ENCODE data around the gene LKAAEAR1. TPM values are rescaled to one million over a fixed set of nuclear protein-coding genes. Genes with fewer than 3 reads are reported as not detected.
A peak's percentile ranks its signal among the peaks of the same experiment; 100 is the strongest.

LKAAEAR1 gene, protein sequence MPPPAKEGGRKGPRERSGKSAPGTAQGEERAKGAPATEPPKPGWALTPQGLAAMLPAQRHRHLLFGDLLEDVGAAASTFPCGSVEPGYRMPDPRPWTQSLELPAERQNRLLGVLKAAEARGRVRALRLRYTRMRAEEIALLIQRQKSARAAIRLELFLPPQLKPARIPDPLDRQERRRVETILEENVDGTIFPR
- not detected for total RNA-seq
- not detected for total RNA-seq (2013)

DNA sequence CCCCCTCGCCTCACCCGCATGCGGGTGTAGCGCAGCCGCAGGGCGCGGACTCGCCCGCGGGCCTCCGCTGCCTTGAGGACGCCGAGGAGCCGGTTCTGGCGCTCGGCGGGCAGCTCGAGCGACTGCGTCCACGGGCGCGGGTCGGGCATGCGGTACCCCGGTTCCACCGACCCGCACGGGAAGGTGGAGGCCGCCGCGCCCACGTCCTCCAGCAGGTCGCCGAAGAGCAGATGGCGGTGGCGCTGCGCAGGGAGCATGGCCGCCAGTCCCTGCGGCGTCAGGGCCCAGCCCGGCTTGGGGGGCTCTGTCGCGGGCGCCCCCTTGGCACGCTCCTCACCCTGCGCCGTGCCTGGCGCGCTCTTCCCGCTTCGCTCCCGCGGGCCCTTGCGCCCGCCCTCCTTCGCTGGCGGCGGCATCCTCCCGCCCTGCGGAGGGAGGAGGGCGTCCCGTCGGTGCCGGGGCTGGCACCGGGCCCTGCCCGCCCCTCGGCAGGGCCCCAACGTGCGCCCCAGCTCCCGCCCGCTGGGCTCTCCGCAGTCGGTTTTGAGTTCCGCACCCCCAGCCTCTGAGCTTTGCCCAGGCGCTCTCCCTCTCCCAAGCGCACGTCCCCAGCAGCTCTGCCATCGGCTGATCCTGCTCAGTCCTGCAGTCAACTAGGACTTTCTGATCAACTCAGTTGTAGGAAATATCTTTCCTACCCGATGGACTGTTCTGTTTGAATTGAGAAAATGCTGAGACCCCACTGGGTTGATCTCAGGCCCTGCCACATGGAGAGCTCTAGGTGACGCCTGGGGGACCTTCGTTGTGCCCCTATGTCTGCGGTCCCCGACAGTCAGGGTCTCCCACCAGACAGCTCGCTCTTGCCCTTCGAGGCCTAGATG is at the start of gene LKAAEAR1:
LKAAEAR1 (minus strand) TSS at position 595 of the 881 bp plus-strand sequence; CDS start at position 416, 179 bp downstream.
- H3K36me3 Mint-ChIP-seq, result no peaks in the 10 kb centered on the region
- peak within 1 kb of the TSS in 1 of 2 donors; percentile 38 for H3K27ac Mint-ChIP-seq
- ATAC-seq (no peak), DNase-seq (peak in 1 of 2 donors; percentile 40)
- peaks cover 12% of the 10 kb centered on the region for H3K27me3 ChIP-seq (ENCODE audit: control insufficient read depth, insufficient read depth, low read length)
- H3K4me3 Mint-ChIP-seq, result peak within 1 kb of the TSS; percentile 92
- H3K9me3 Mint-ChIP-seq, result no peaks in the 10 kb centered on the region
- intact Hi-C loops (cut with micrococcal nuclease), result loop anchor here (2.0 kb wide), 1 partner anchor 37 kb away; no protein-coding TSS in a partner anchor
- H3K4me1 ChIP-seq (ENCODE audit: control insufficient read depth, insufficient read depth, low read length), result peaks cover 35% of the 10 kb centered on the region
- H3K4me1 Mint-ChIP-seq, result peaks cover 15 to 31% of the 10 kb centered on the region in 2 donors
- TF ChIP-seq, protein P1, sequence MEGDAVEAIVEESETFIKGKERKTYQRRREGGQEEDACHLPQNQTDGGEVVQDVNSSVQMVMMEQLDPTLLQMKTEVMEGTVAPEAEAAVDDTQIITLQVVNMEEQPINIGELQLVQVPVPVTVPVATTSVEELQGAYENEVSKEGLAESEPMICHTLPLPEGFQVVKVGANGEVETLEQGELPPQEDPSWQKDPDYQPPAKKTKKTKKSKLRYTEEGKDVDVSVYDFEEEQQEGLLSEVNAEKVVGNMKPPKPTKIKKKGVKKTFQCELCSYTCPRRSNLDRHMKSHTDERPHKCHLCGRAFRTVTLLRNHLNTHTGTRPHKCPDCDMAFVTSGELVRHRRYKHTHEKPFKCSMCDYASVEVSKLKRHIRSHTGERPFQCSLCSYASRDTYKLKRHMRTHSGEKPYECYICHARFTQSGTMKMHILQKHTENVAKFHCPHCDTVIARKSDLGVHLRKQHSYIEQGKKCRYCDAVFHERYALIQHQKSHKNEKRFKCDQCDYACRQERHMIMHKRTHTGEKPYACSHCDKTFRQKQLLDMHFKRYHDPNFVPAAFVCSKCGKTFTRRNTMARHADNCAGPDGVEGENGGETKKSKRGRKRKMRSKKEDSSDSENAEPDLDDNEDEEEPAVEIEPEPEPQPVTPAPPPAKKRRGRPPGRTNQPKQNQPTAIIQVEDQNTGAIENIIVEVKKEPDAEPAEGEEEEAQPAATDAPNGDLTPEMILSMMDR (IDR thresholded peaks at IDR 0.05), result peak; percentile 4
- no peaks in the 10 kb centered on the region for H3K36me3 ChIP-seq (ENCODE audit: control insufficient read depth, insufficient read depth, low read length)
- H3K4me3 ChIP-seq (ENCODE audit: low read length), result no peak within 1 kb of the TSS
- peaks cover 4% of the 10 kb centered on the region for H3K9me3 ChIP-seq (ENCODE audit: control insufficient read depth, insufficient read depth, low read length)
- H3K27ac ChIP-seq (ENCODE audit: low read length), result no peak within 1 kb of the TSS
- WGBS (ENCODE audit: insufficient coverage), result 2% methylated on average over 86 of the region's 86 CpGs
- peaks cover 18 to 19% of the 10 kb centered on the region in 2 donors for H3K27me3 Mint-ChIP-seq (ENCODE audit: low read depth in 2 of 2)

DNA sequence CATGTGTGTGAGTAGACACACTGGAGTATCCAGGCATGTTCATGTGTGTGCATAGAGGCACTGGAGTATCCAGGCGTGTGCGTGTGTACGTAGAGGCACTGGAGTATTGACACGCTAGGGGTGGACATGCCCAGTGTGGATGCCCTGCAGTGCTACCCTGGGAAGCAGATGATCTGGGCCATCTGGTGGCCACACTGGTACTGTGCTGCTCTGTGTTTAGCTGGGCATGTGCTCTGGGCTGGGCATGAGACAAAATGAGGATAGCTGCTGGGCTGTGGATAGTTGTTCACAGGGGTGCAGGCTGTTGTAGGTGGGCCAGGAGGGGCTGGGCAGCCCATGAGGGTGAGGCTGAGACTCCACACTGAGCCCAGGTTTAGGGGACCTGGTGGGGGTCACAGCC is 47.2 kb upstream of the LKAAEAR1 start:
- intact Hi-C loops (cut with micrococcal nuclease), result no loop called here
- H3K9me3 ChIP-seq (ENCODE audit: control insufficient read depth, insufficient read depth, low read length), result no peaks in the 10 kb centered on the region
- H3K27ac ChIP-seq (ENCODE audit: low read length), result no peak overlapping the region
- H3K4me3 ChIP-seq (ENCODE audit: low read length), result no peak overlapping the region
- H3K27me3 ChIP-seq (ENCODE audit: control insufficient read depth, insufficient read depth, low read length), result no peaks in the 10 kb centered on the region
- no peak for ATAC-seq
- Mint-ChIP-seq H3K36me3 (no peaks in the 10 kb centered on the region), H3K27me3 (ENCODE audit: low read depth in 2 of 2) (peaks cover 14 to 23% of the 10 kb centered on the region in 2 donors), H3K4me3 (no peak overlapping the region), H3K4me1 (no peaks in the 10 kb centered on the region), H3K9me3 (no peaks in the 10 kb centered on the region), H3K27ac (no peak overlapping the region)
- TF ChIP-seq, protein P1 (IDR thresholded peaks at IDR 0.05), result no peak
- DNase-seq, result no peak
- H3K36me3 ChIP-seq (ENCODE audit: control insufficient read depth, insufficient read depth, low read length), result no peaks in the 10 kb centered on the region
- 97% methylated on average over 4 of the region's 4 CpGs for WGBS (ENCODE audit: insufficient coverage)
- H3K4me1 ChIP-seq (ENCODE audit: control insufficient read depth, insufficient read depth, low read length), result no peaks in the 10 kb centered on the region

DNA sequence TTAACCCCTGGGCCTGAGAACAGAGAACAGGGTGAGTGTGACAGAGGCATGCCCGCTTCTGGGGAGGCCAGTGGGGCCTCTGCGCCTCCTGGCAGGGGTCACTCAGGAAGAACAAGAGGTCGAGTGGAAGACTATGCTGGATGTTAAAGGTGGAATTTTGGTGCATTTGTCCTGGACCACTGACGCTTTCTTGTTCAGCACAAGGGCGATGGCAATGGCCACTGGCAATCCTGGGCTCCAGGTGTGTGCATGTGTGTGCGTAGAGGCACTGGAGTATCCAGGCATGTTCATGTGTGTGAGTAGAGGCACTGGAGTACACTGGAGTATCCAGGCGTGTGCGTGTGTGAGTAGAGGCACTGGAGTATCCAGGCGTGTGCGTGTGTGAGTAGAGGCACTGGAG is 46.7 kb upstream of the LKAAEAR1 start:
- intact Hi-C loops (cut with micrococcal nuclease), result no loop called here
- Histone ChIP-seq H3K27ac (ENCODE audit: low read length) (no peak overlapping the region), H3K4me3 (ENCODE audit: low read length) (no peak overlapping the region), H3K27me3 (ENCODE audit: control insufficient read depth, insufficient read depth, low read length) (no peaks in the 10 kb centered on the region), H3K9me3 (ENCODE audit: control insufficient read depth, insufficient read depth, low read length) (no peaks in the 10 kb centered on the region), H3K36me3 (ENCODE audit: control insufficient read depth, insufficient read depth, low read length) (no peaks in the 10 kb centered on the region), H3K4me1 (ENCODE audit: control insufficient read depth, insufficient read depth, low read length) (no peaks in the 10 kb centered on the region)
- no peaks in the 10 kb centered on the region for H3K4me1 Mint-ChIP-seq
- DNase-seq (no peak), ATAC-seq (no peak)
- no peak overlapping the region for H3K4me3 Mint-ChIP-seq
- WGBS (ENCODE audit: insufficient coverage), result 91% methylated on average over 10 of the region's 10 CpGs
- H3K27me3 Mint-ChIP-seq (ENCODE audit: low read depth in 2 of 2), result peaks cover 14 to 20% of the 10 kb centered on the region in 2 donors
- no peak overlapping the region for H3K27ac Mint-ChIP-seq
- no peaks in the 10 kb centered on the region for H3K36me3 Mint-ChIP-seq
- TF ChIP-seq, protein P1 (IDR thresholded peaks at IDR 0.05), result no peak
- no peaks in the 10 kb centered on the region for H3K9me3 Mint-ChIP-seq

Data from natural killer cell (primary cell).